H9 (cell line): ENCODE measurements around the gene PPARG. TPM values are rescaled to one million over a fixed set of nuclear protein-coding genes. Genes with fewer than 3 reads are reported as not detected.

Experiments
- DNase-seq: peaks from one replicate; pipeline ENCODE4 v3.0.0-alpha.2; 2017
- H2AFZ ChIP-seq: one replicate; pipeline ENCODE4 v1.6.1; 2013; ENCODE audit warnings: mild to moderate bottlenecking, low read length, control low read depth, moderate library complexity
- H2AK5ac ChIP-seq: 2 replicates; pipeline ENCODE4 v1.6.1; 2013; ENCODE audit warnings: low read length, control low read depth, mixed read lengths; ENCODE audit not compliant: insufficient read length
- H2BK120ac ChIP-seq: one replicate; pipeline ENCODE4 v1.6.1; 2013; ENCODE audit warnings: low read depth, mild to moderate bottlenecking, low read length, control low read depth, inconsistent platforms; ENCODE audit not compliant: poor library complexity, severe bottlenecking
- H2BK12ac ChIP-seq: 2 replicates; pipeline ENCODE4 v1.6.1; 2013; ENCODE audit warnings: low read length, control low read depth, mixed read lengths, low read depth; ENCODE audit not compliant: insufficient read length
- H2BK15ac ChIP-seq: 2 replicates; pipeline ENCODE4 v1.6.1; 2013; ENCODE audit warnings: low read depth, low read length, control low read depth
- H2BK20ac ChIP-seq: one replicate; pipeline ENCODE4 v1.6.1; 2013; ENCODE audit warnings: low read depth, mild to moderate bottlenecking, low read length, control low read depth, inconsistent platforms; ENCODE audit not compliant: poor library complexity, severe bottlenecking
- H2BK5ac ChIP-seq: 2 replicates; pipeline ENCODE4 v1.6.1; 2013; ENCODE audit warnings: low read length, control low read depth, mixed read lengths; ENCODE audit not compliant: insufficient read length
- H3K14ac ChIP-seq: 2 replicates; pipeline ENCODE4 v1.6.1; 2013; ENCODE audit warnings: low read length, control low read depth; ENCODE audit not compliant: insufficient read depth
- H3K18ac ChIP-seq: 2 replicates; pipeline ENCODE4 v1.6.1; 2013; ENCODE audit warnings: low read depth, mild to moderate bottlenecking, mixed read lengths, low read length, control low read depth; ENCODE audit not compliant: insufficient read length
- H3K23ac ChIP-seq: 2 replicates; pipeline ENCODE4 v1.6.1; 2013; ENCODE audit warnings: low read length, control low read depth, mixed read lengths, low read depth; ENCODE audit not compliant: insufficient read length
- H3K23me2 ChIP-seq: 2 replicates; pipeline ENCODE4 v1.6.1; 2013; ENCODE audit warnings: low read depth, mild to moderate bottlenecking, mixed read lengths, low read length, control low read depth; ENCODE audit not compliant: insufficient read length, poor library complexity, severe bottlenecking
- H3K27ac ChIP-seq: 2 replicates; pipeline ENCODE4 v1.5.1; 2013; ENCODE audit warnings: low read length, control low read depth, mixed read lengths, low read depth; ENCODE audit not compliant: insufficient read length
- H3K27me3 ChIP-seq: 2 replicates; pipeline ENCODE4 v1.6.1; 2013; ENCODE audit warnings: low read length, control low read depth, inconsistent platforms; ENCODE audit not compliant: insufficient read depth
- H3K4ac ChIP-seq: 2 replicates; pipeline ENCODE4 v1.6.1; 2013; ENCODE audit warnings: low read depth, mild to moderate bottlenecking, control low read depth, inconsistent platforms, low read length, moderate library complexity
- H3K4me1 ChIP-seq: 2 replicates; pipeline ENCODE4 v1.6.1; 2013; ENCODE audit warnings: low read length, control low read depth, inconsistent platforms; ENCODE audit not compliant: insufficient read depth
- H3K4me2 ChIP-seq: 2 replicates; pipeline ENCODE4 v1.6.1; 2013; ENCODE audit warnings: low read length, control low read depth, mixed read lengths; ENCODE audit not compliant: insufficient read length, insufficient read depth
- H3K56ac ChIP-seq: 2 replicates; pipeline ENCODE4 v1.6.1; 2013; ENCODE audit warnings: low read depth, mild to moderate bottlenecking, mixed read lengths, low read length, control low read depth; ENCODE audit not compliant: insufficient read length
- H3K79me1 ChIP-seq: 2 replicates; pipeline ENCODE4 v1.6.1; 2013; ENCODE audit warnings: low read depth, mild to moderate bottlenecking, moderate library complexity, low read length, control low read depth, inconsistent platforms; ENCODE audit not compliant: insufficient read depth, poor library complexity, severe bottlenecking
- H3K79me2 ChIP-seq: 2 replicates; pipeline ENCODE4 v1.6.1; 2013; ENCODE audit warnings: low read length, control low read depth, inconsistent platforms; ENCODE audit not compliant: insufficient read depth
- H3K9ac ChIP-seq: 2 replicates; pipeline ENCODE4 v1.6.1; 2013; ENCODE audit warnings: low read length, control low read depth, mixed read lengths; ENCODE audit not compliant: insufficient read length; ENCODE audit errors: extremely low read depth
- H3K9me3 ChIP-seq: one replicate; pipeline ENCODE4 v1.6.1; 2013; ENCODE audit warnings: low read depth, low read length, inconsistent platforms; ENCODE audit not compliant: control insufficient read depth
- H3T11ph ChIP-seq: one replicate; pipeline ENCODE4 v1.6.1; 2013; ENCODE audit warnings: mild to moderate bottlenecking, low read length, control low read depth, inconsistent platforms
- H4K20me1 ChIP-seq: one replicate; pipeline ENCODE4 v1.6.1; 2013; ENCODE audit not compliant: control insufficient read depth, insufficient read length, insufficient read depth
- H4K5ac ChIP-seq: 2 replicates; pipeline ENCODE4 v1.6.1; 2013; ENCODE audit warnings: low read depth, mild to moderate bottlenecking, mixed read lengths, low read length, control low read depth; ENCODE audit not compliant: insufficient read length
- H4K8ac ChIP-seq: replicated peaks from 2 replicates; pipeline ENCODE4 v1.6.1; 2013; ENCODE audit warnings: low read length, control low read depth, mixed read lengths, low read depth; ENCODE audit not compliant: insufficient read length
- H4K91ac ChIP-seq: 2 replicates; pipeline ENCODE4 v1.6.1; 2013; ENCODE audit warnings: low read depth, mild to moderate bottlenecking, moderate library complexity, mixed read lengths, low read length, control low read depth; ENCODE audit not compliant: insufficient read length
- H3K27ac Mint-ChIP-seq, 3 experiments: 2 replicates in 2 of 3; 3 replicates in 1 of 3; pipeline ENCODE4 v1.8.0; 2020 to 2021; ENCODE audit warnings: mixed read lengths in 3 of 3, mild to moderate bottlenecking in 1 of 3, moderate library complexity in 1 of 3
- H3K27me3 Mint-ChIP-seq: 2 replicates; pipeline ENCODE4 v1.8.0; 2021; ENCODE audit warnings: low read depth, mild to moderate bottlenecking, moderate library complexity, mixed read lengths
- H3K36me3 Mint-ChIP-seq, 3 experiments: 2 replicates in 2 of 3; 3 replicates in 1 of 3; pipeline ENCODE4 v1.8.0; 2020 to 2021; ENCODE audit warnings: low read depth in 3 of 3, mixed read lengths in 3 of 3; ENCODE audit not compliant: insufficient read depth in 1 of 3
- H3K4me1 Mint-ChIP-seq, 2 experiments: 2 replicates each; pipeline ENCODE4 v1.8.0; 2020; ENCODE audit warnings: mixed read lengths in 2 of 2
- H3K4me3 Mint-ChIP-seq, 2 experiments: 2 replicates in 1 of 2; 3 replicates in 1 of 2; pipeline ENCODE4 v1.8.0; 2020 to 2021; ENCODE audit warnings: mild to moderate bottlenecking in 2 of 2, mixed read lengths in 2 of 2, moderate library complexity in 1 of 2
- H3K9me3 Mint-ChIP-seq, 2 experiments: 2 replicates in 1 of 2; 3 replicates in 1 of 2; pipeline ENCODE4 v1.8.0; 2020; ENCODE audit warnings: mild to moderate bottlenecking in 2 of 2, mixed read lengths in 2 of 2, moderate library complexity in 1 of 2
- WGBS: extraction: QIAGEN DNeasy Blood & Tissue Kit; methylation state at CpG from one replicate; pipeline ENCODE4 v1.1.7; 2013; ENCODE audit warnings: missing lambda C conversion rate, low lambda C conversion rate, mixed read lengths; ENCODE audit not compliant: insufficient read length; ENCODE audit errors: extremely low coverage; 5-methylcytosine and 5-hydroxymethylcytosine counted together
- total RNA-seq: library from RNA; stranded (reverse); gene quantifications from 2 replicates; pipeline ENCODE4 v1.2.1, GENCODE V29; 2021
- TF ChIP-seq, protein P1 (sequence below): fragments of 200-600 bp; sonication (generic); conservative IDR thresholded peaks from 3 replicates; pipeline ENCODE4 v1.8.0; 2021; ENCODE audit warnings: antibody characterized with exemption, mild to moderate bottlenecking

The PPARG gene
- total RNA-seq, 1 experiment from 2014 or later, result 0.42 TPM

DNA sequence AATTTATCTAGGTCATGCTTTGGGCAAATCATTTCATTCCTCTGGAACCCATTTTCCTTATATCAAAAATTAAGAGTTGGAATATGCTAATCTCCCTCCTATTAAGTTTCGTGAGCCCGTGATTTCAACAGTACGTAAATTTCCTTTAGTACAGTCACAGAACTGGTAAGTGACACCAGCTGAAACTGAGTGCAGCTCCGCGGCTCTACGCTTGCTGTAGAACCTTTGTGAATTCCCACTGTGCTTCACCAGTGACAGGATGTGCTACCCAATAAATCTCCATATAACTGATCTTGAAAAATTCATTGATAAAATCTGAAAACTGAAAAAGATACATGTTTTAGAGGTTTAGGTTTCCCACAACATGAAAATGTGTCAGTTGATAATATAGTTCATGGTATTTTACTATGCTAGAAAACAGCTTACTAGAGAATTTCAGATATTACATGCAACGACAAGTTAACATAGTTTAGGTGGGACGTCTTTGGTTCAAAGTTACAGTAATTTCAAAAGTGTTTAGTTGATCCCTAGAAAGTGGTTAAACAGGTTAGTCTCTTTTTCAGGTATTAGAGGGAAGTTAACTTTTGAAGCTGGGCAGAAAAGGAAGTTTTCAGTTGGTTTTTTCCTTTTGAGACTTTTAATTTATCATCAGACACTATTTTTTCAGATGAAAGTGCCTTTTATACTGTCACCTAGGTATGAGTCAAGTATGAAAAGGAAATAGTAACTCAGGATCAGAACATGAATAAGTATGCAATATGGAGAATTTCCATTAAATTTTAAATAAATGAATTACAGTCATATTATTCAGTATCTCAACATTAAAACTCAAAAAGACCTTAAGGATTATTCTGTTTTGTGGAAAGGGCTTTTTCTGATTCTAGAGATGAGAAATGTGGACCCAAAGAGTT, 57.0 kb downstream of the PPARG start:
- no peak overlapping the region for H3K27ac ChIP-seq

More for the DNA sequence above, 57.0 kb downstream of the PPARG start:
- Mint-ChIP-seq H3K36me3 (no peaks in the 10 kb centered on the region), H3K4me1 (peaks cover 5 to 6% of the 10 kb centered on the region in 2 experiments), H3K27ac (no peak overlapping the region), H3K9me3 (no peaks in the 10 kb centered on the region), H3K27me3 (peaks cover 4% of the 10 kb centered on the region), H3K4me3 (no peak overlapping the region)
- Histone ChIP-seq H3K56ac (no peak overlapping the region), H3K4ac (no peak overlapping the region), H4K5ac (no peak overlapping the region), H2AFZ (no peak overlapping the region), H4K20me1 (no peaks in the 10 kb centered on the region), H2BK5ac (no peak overlapping the region), H3K9ac (no peak overlapping the region), H4K8ac (no peak overlapping the region), H3K79me2 (no peaks in the 10 kb centered on the region), H3T11ph (no peak overlapping the region), H3K14ac (no peak overlapping the region), H3K23ac (no peak overlapping the region), H3K4me2 (no peak overlapping the region), H2BK20ac (no peak overlapping the region), H3K79me1 (no peaks in the 10 kb centered on the region), H2AK5ac (no peak overlapping the region), H3K4me1 (peaks cover 3% of the 10 kb centered on the region; the same call in 1 of the 2 replicates), H4K91ac (no peak overlapping the region), H2BK15ac (no peak overlapping the region), H3K23me2 (no peaks in the 10 kb centered on the region), H3K27me3 (no peaks in the 10 kb centered on the region), H2BK12ac (no peak overlapping the region), H3K9me3 (no peaks in the 10 kb centered on the region), H3K18ac (no peak overlapping the region), H2BK120ac (no peak overlapping the region)
- TF ChIP-seq, protein P1, sequence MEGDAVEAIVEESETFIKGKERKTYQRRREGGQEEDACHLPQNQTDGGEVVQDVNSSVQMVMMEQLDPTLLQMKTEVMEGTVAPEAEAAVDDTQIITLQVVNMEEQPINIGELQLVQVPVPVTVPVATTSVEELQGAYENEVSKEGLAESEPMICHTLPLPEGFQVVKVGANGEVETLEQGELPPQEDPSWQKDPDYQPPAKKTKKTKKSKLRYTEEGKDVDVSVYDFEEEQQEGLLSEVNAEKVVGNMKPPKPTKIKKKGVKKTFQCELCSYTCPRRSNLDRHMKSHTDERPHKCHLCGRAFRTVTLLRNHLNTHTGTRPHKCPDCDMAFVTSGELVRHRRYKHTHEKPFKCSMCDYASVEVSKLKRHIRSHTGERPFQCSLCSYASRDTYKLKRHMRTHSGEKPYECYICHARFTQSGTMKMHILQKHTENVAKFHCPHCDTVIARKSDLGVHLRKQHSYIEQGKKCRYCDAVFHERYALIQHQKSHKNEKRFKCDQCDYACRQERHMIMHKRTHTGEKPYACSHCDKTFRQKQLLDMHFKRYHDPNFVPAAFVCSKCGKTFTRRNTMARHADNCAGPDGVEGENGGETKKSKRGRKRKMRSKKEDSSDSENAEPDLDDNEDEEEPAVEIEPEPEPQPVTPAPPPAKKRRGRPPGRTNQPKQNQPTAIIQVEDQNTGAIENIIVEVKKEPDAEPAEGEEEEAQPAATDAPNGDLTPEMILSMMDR, result no peak
- WGBS, result no CpG with 5 or more reads among the region's 8 CpGs
- no peak for DNase-seq
